Measurements from ENCODE around the gene KCNK17. TPM values are rescaled to one million over a fixed set of nuclear protein-coding genes. Genes with fewer than 3 reads are reported as not detected.

Gene KCNK17
- total and polyA plus RNA-seq, 7 donors, result 0.04 TPM; not detected in 6

GRCh38 chr6:39256294-39256940, 57.8 kb downstream of the KCNK17 start:
- Histone ChIP-seq H3K9me3 (peaks cover 5% of the 10 kb centered on the region), H3K36me3 (ENCODE audit: insufficient read depth in 1 of 2, low read depth in 1 of 2) (no peaks in the 10 kb centered on the region), H3K4me3 (no peak overlapping the region), H3K27me3 (ENCODE audit: insufficient read depth in 3 of 3, low read length in 2 of 3) (peaks cover 0 to 18% (median 2%) of the 10 kb centered on the region in 3 donors), H3K4me1 (no peaks in the 10 kb centered on the region), H3K27ac (no peak overlapping the region)
- 63 to 75% (median 65%) methylated on average over 2 of the region's 2 CpGs for WGBS, 3 donors
- TF ChIP-seq CTCF (IDR thresholded peaks at IDR 0.05), result no peak
- no peak for DNase-seq
- no peak for ATAC-seq
- intact Hi-C loops (cut with DNase I), result no loop called here

- TF ChIP-seq CTCF (IDR thresholded peaks at IDR 0.05), result no peak
- intact Hi-C loops (cut with DNase I), result no loop called here
- H3K27me3 ChIP-seq (ENCODE audit: insufficient read depth in 3 of 3, low read length in 2 of 3), result peaks cover 0 to 9% (median 3%) of the 10 kb centered on the region in 3 donors
- DNase-seq, result no peak
- H3K36me3 ChIP-seq (ENCODE audit: insufficient read depth in 1 of 2, low read depth in 1 of 2), result no peaks in the 10 kb centered on the region
- no peak overlapping the region for H3K27ac ChIP-seq
- no peaks in the 10 kb centered on the region for H3K4me1 ChIP-seq
- no peak for ATAC-seq
- no peak overlapping the region for H3K4me3 ChIP-seq
- 90 to 96% (median 95%) methylated on average over 4 of the region's 4 CpGs for WGBS, 3 donors
- peaks cover 5% of the 10 kb centered on the region for H3K9me3 ChIP-seq
Measured at GRCh38 chr6:39254999-39255535, 59.2 kb downstream of the KCNK17 start.

GRCh38 chr6:39251406-39251805, 62.8 kb downstream of the KCNK17 start:
- intact Hi-C loops (cut with DNase I), result no loop called here
- no peak overlapping the region for H3K4me3 ChIP-seq
- DNase-seq, result no peak
- no peak for TF ChIP-seq CTCF (IDR thresholded peaks at IDR 0.05)
- peaks cover 5% of the 10 kb centered on the region for H3K9me3 ChIP-seq
- WGBS, 3 donors, result 42 to 45% (median 44%) methylated on average over 8 of the region's 8 CpGs
- ATAC-seq, result no peak
- H3K36me3 ChIP-seq (ENCODE audit: insufficient read depth in 1 of 2, low read depth in 1 of 2), result no peaks in the 10 kb centered on the region
- H3K4me1 ChIP-seq, result no peaks in the 10 kb centered on the region
- H3K27ac ChIP-seq, result no peak overlapping the region
- peaks cover 0 to 3% (median 0%) of the 10 kb centered on the region in 3 donors for H3K27me3 ChIP-seq (ENCODE audit: insufficient read depth in 3 of 3, low read length in 2 of 3)

- Histone ChIP-seq H3K4me3 (no peak overlapping the region), H3K27me3 (ENCODE audit: insufficient read depth in 3 of 3, low read length in 2 of 3) (peaks cover 0 to 3% (median 0%) of the 10 kb centered on the region in 3 donors), H3K27ac (no peak overlapping the region), H3K36me3 (ENCODE audit: insufficient read depth in 1 of 2, low read depth in 1 of 2) (no peaks in the 10 kb centered on the region), H3K4me1 (no peaks in the 10 kb centered on the region), H3K9me3 (peaks cover 5% of the 10 kb centered on the region)
- TF ChIP-seq CTCF (IDR thresholded peaks at IDR 0.05), result no peak
- intact Hi-C loops (cut with DNase I), result no loop called here
- ATAC-seq (no peak), DNase-seq (no peak)
Measured at GRCh38 chr6:39250507-39250906, 63.7 kb downstream of the KCNK17 start.

- TF ChIP-seq CTCF (IDR thresholded peaks at IDR 0.05), result no peak
- Histone ChIP-seq H3K27ac (no peak overlapping the region), H3K27me3 (ENCODE audit: insufficient read depth in 3 of 3, low read length in 2 of 3) (peaks cover 0 to 3% (median 0%) of the 10 kb centered on the region in 3 donors), H3K9me3 (no peaks in the 10 kb centered on the region), H3K4me1 (no peaks in the 10 kb centered on the region), H3K36me3 (ENCODE audit: insufficient read depth in 1 of 2, low read depth in 1 of 2) (no peaks in the 10 kb centered on the region), H3K4me3 (no peak overlapping the region)
- intact Hi-C loops (cut with DNase I), result no loop called here
- 93 to 98% (median 98%) methylated on average over 1 of the region's 1 CpG for WGBS, 3 donors
- DNase-seq (no peak), ATAC-seq (no peak)
Measured at GRCh38 chr6:39249278-39249677, 64.9 kb downstream of the KCNK17 start.
